Activated T-cell treated with anti-CD3 and anti-CD28 coated beads, Interleukin-2, amount 50 U/mL, for 4 hours (primary cell): ENCODE data around the gene SIGLEC12. TPM values are rescaled to one million over a fixed set of nuclear protein-coding genes. Genes with fewer than 3 reads are reported as not detected.

Experiments
- ATAC-seq, 2 donors: fragments of 200-7000 bp; cut with Tn5 transposase; one replicate each; pipeline ENCODE4 v1.10.0; 2021
- DNase-seq: peaks from one replicate; pipeline ENCODE4 v3.0.0-alpha.2; 2020
- H3K27me3 Mint-ChIP-seq: one replicate; pipeline ENCODE4 v1.8.0; 2021; ENCODE audit warnings: low read depth, mixed read lengths
- H3K36me3 Mint-ChIP-seq: one replicate; pipeline ENCODE4 v1.8.0; 2022; ENCODE audit warnings: mixed read lengths; ENCODE audit not compliant: insufficient read depth
- H3K4me1 Mint-ChIP-seq: one replicate; pipeline ENCODE4 v1.8.0; 2021; ENCODE audit warnings: low read depth, mixed read lengths
- H3K4me3 Mint-ChIP-seq: one replicate; pipeline ENCODE4 v1.8.0; 2021; ENCODE audit warnings: mild to moderate bottlenecking, moderate library complexity, mixed read lengths
- H3K9me3 Mint-ChIP-seq: one replicate; pipeline ENCODE4 v1.8.0; 2021; ENCODE audit warnings: mixed read lengths
- total RNA-seq, 3 donors: library from RNA; stranded (reverse); gene quantifications; one replicate each; pipeline ENCODE4 v1.2.1, GENCODE V29; 2021

The SIGLEC12 gene
- total RNA-seq, 3 donors from 2014 or later: 0.51 to 1.3 TPM; not detected in 1

- ATAC-seq: peak; percentile 80 to 83
- no peaks in the 10 kb centered on the region for H3K36me3 Mint-ChIP-seq
- peaks cover 60% of the 10 kb centered on the region for H3K4me1 Mint-ChIP-seq
- peak; percentile 85 for DNase-seq
- H3K9me3 Mint-ChIP-seq: peaks cover 1% of the 10 kb centered on the region
- no peaks in the 10 kb centered on the region for H3K27me3 Mint-ChIP-seq
- peak overlapping the region; percentile 80 for H3K4me3 Mint-ChIP-seq
Measured at GRCh38 chr19:51441410-51442390, 59.9 kb downstream of the SIGLEC12 start.

Other genes starting within 250 kb of the SIGLEC12 start
- under 1 TPM in 1 of 3 donors, not detected in 2; 0.08 TPM for gene IGLON5, start 190.2 kb downstream of the SIGLEC12 start, total RNA-seq
- gene VSIG10L, start 159.7 kb downstream of the SIGLEC12 start, total RNA-seq: 1 to 10 TPM; 1.6 to 2.3 (median 1.8) TPM
- 10 to 100 TPM; 65.8 to 74.9 (median 73.3) TPM for gene ETFB, start 135.4 kb downstream of the SIGLEC12 start, total RNA-seq
- gene CLDND2, start 132.8 kb downstream of the SIGLEC12 start, total RNA-seq: 1 to 10 TPM; 3.8 to 6.4 (median 5.3) TPM
- 100 to 1,000 TPM; 146 to 232 (median 153) TPM for gene NKG7, start 129.1 kb downstream of the SIGLEC12 start, total RNA-seq
- gene LIM2, start 113.8 kb downstream of the SIGLEC12 start, total RNA-seq: under 1 TPM in 2 of 3 donors, not detected in 1; 0.58 to 0.65 TPM
- gene C19orf84, start 111.2 kb downstream of the SIGLEC12 start, total RNA-seq: not detected
- gene SIGLEC10, start 84.2 kb downstream of the SIGLEC12 start, total RNA-seq: under 1 TPM; 0.43 to 0.63 (median 0.53) TPM
- not detected for gene SIGLEC8, start 43.3 kb downstream of the SIGLEC12 start, total RNA-seq
- gene CEACAM18, start 23.3 kb downstream of the SIGLEC12 start, total RNA-seq: not detected
- under 1 TPM in 1 of 3 donors, not detected in 2; 0.32 TPM for gene SIGLEC6, start 29.9 kb upstream of the SIGLEC12 start, total RNA-seq
- 1 to 10 TPM; 5.3 to 7.5 (median 6.0) TPM for gene ZNF175, start 69.5 kb upstream of the SIGLEC12 start, total RNA-seq
- under 1 TPM in 1 of 3 donors, not detected in 2; 0.11 TPM for gene SIGLEC5, start 128.6 kb upstream of the SIGLEC12 start, total RNA-seq
- not detected for gene SIGLEC14, start 145.0 kb upstream of the SIGLEC12 start, total RNA-seq
- 1 to 10 TPM; 1.6 to 2.3 (median 2.1) TPM for gene SPACA6, start 191.5 kb upstream of the SIGLEC12 start, total RNA-seq
- not detected for gene HAS1, start 222.2 kb upstream of the SIGLEC12 start, total RNA-seq